ENCODE data around the gene CD82.

DNA sequence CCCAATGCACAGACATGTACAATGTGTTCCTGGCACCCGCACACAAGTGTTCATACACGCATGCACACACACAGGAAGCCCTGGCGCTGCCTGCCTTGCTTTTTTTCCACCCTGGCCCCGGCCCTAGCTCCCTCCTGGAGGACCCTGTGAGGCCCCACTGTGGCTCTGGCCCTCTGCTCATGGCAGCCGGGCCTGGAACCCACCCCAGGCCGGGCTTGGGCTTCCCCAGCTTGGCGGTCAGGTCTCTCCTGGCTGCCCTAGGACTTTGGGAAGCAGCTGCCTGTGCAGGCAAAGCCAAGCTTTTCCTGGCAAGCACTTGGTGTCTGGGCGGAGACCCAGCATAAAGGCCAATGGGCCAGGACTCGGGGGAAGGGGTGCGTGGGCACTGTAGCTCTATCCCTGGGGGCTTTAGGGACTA is 30.5 kb downstream of the CD82 start:
- TF ChIP-seq, protein P1, sequence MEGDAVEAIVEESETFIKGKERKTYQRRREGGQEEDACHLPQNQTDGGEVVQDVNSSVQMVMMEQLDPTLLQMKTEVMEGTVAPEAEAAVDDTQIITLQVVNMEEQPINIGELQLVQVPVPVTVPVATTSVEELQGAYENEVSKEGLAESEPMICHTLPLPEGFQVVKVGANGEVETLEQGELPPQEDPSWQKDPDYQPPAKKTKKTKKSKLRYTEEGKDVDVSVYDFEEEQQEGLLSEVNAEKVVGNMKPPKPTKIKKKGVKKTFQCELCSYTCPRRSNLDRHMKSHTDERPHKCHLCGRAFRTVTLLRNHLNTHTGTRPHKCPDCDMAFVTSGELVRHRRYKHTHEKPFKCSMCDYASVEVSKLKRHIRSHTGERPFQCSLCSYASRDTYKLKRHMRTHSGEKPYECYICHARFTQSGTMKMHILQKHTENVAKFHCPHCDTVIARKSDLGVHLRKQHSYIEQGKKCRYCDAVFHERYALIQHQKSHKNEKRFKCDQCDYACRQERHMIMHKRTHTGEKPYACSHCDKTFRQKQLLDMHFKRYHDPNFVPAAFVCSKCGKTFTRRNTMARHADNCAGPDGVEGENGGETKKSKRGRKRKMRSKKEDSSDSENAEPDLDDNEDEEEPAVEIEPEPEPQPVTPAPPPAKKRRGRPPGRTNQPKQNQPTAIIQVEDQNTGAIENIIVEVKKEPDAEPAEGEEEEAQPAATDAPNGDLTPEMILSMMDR (IDR thresholded peaks at IDR 0.05): no peak
- TF ChIP-seq EZH2 (IDR thresholded peaks at IDR 0.05; ENCODE audit: borderline replicate concordance, insufficient read depth, low read depth, low read length, poor library complexity, severe bottlenecking): no peak
